GM23248 (cell line): ENCODE results near the gene DDAH1. TPM values are rescaled to one million over a fixed set of nuclear protein-coding genes. Genes with fewer than 3 reads are reported as not detected.

Experiments
- DNase-seq: peaks from one replicate; pipeline ENCODE4 v3.0.0-alpha.2; 2015
- H2AFZ ChIP-seq: fragments of 200-600 bp; sonication (generic); 2 replicates; pipeline ENCODE4 v1.6.1; 2016; ENCODE audit warnings: antibody characterized with exemption
- H3F3A ChIP-seq: fragments of 200-600 bp; sonication (generic); 2 replicates; pipeline ENCODE4 v1.6.1; 2016; ENCODE audit warnings: mild to moderate bottlenecking, antibody characterized with exemption, mixed run types; ENCODE audit not compliant: insufficient read depth
- H3K27ac ChIP-seq: fragments of 200-600 bp; sonication (generic); 2 replicates; pipeline ENCODE4 v1.5.1; 2016; ENCODE audit warnings: mild to moderate bottlenecking
- H3K27me3 ChIP-seq: fragments of 200-600 bp; sonication (generic); replicated peaks from 2 replicates; pipeline ENCODE4 v1.6.1; 2016; ENCODE audit warnings: mild to moderate bottlenecking; ENCODE audit not compliant: insufficient read depth
- H3K36me3 ChIP-seq: fragments of 200-600 bp; sonication (generic); 2 replicates; pipeline ENCODE4 v1.6.1; 2016; ENCODE audit warnings: low read depth, mild to moderate bottlenecking
- H3K4me1 ChIP-seq: fragments of 200-600 bp; sonication (generic); 2 replicates; pipeline ENCODE4 v1.6.1; 2016; ENCODE audit warnings: mild to moderate bottlenecking; ENCODE audit not compliant: insufficient read depth
- H3K4me2 ChIP-seq: fragments of 200-600 bp; sonication (generic); one replicate; pipeline ENCODE4 v1.6.1; 2016; ENCODE audit warnings: mild to moderate bottlenecking; ENCODE audit not compliant: unreplicated experiment
- H3K4me3 ChIP-seq: fragments of 200-600 bp; sonication (generic); 2 replicates; pipeline ENCODE4 v1.5.1; 2016; ENCODE audit warnings: mild to moderate bottlenecking
- H3K79me2 ChIP-seq: fragments of 200-600 bp; sonication (generic); 2 replicates; pipeline ENCODE4 v1.6.1; 2016; ENCODE audit warnings: mild to moderate bottlenecking; ENCODE audit not compliant: insufficient read depth
- H3K9ac ChIP-seq: fragments of 200-600 bp; sonication (generic); 2 replicates; pipeline ENCODE4 v1.6.1; 2016; ENCODE audit warnings: mild to moderate bottlenecking
- H3K9me2 ChIP-seq: fragments of 200-600 bp; sonication (generic); 2 replicates; pipeline ENCODE4 v1.6.1; 2016; ENCODE audit warnings: mixed run types, mild to moderate bottlenecking, moderate library complexity; ENCODE audit not compliant: insufficient read depth
- H3K9me3 ChIP-seq: fragments of 200-600 bp; sonication (generic); one replicate; pipeline ENCODE4 v1.6.1; 2017; ENCODE audit warnings: low read depth
- H4K20me1 ChIP-seq: fragments of 200-600 bp; sonication (generic); 2 replicates; pipeline ENCODE4 v1.6.0; 2016; ENCODE audit not compliant: insufficient read depth
- EZH2 ChIP-seq: fragments of 200-600 bp; sonication (generic); IDR thresholded peaks from 2 replicates; pipeline ENCODE4 v1.6.1; 2018; ENCODE audit warnings: antibody characterized with exemption, mild to moderate bottlenecking; ENCODE audit not compliant: insufficient read depth, poor library complexity, severe bottlenecking
- EZH2phosphoT487 ChIP-seq: fragments of 200-600 bp; sonication (generic); IDR thresholded peaks from 2 replicates; pipeline ENCODE4 v1.6.1; 2018; ENCODE audit warnings: antibody characterized with exemption, moderate library complexity, mild to moderate bottlenecking, low read depth; ENCODE audit not compliant: insufficient read depth
- WGBS, 2 experiments: methylation state at CpG; one replicate each; pipeline ENCODE4 v1.1.6; 2015 to 2017; ENCODE audit warnings: low lambda C conversion rate in 2 of 2, low coverage in 1 of 2; ENCODE audit errors: missing lambda C conversion rate in 2 of 2; 5-methylcytosine and 5-hydroxymethylcytosine counted together
- in situ Hi-C: fragments of 300-500 bp; cut with MboI; formaldehyde crosslinking; loops from 2 replicates; pipeline ENCODE4 v1.15.0; 2020
- polyA plus RNA-seq: library from polyadenylated mRNA; unstranded; fragments of >200 nt; fragmentation: Nextera tagmentation; extraction: Ambion mirVana; gene quantifications from 2 replicates; pipeline ENCODE4 v1.2.1, GENCODE V29; 2016
- total RNA-seq: library from RNA; depleted of rRNA; stranded (reverse); fragments of >200 nt; shearing (Covaris generic); gene quantifications from 2 replicates; pipeline ENCODE4 v1.2.3, GENCODE V29; 2014

DDAH1 gene
- total and polyA plus RNA-seq, 2 experiments from 2014 or later: 168 to 238 TPM

DNA sequence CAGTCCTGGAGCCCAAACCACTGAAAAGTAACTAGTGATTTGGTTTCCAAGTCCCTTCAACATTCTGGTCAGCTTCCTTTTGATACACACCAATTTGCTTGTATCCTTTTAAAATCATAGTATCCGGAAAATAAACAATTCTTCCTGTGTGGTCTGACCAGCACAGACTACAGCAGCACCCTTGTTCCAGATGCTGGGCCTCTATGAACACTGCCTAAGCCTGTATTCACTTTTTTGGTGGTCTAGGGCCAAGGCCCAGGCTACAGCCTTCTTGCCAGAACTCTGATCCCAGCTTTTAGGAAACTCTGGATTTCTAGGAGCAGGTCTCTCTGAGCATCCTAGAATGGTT, 801 bp upstream of the DDAH1 start:
- in situ Hi-C loops: loop anchor here (10.0 kb wide), 1 partner anchor 151 kb away; no protein-coding TSS in a partner anchor
- Histone ChIP-seq H4K20me1 (no peaks in the 10 kb centered on the region), H3K27me3 (no peaks in the 10 kb centered on the region), H3K4me1 (peaks cover 35% of the 10 kb centered on the region), H3K9me3 (no peaks in the 10 kb centered on the region), H3K79me2 (peaks cover 79% of the 10 kb centered on the region), H3K9me2 (no peaks in the 10 kb centered on the region), H3K4me3 (peak overlapping the region; percentile 83), H3K36me3 (peaks cover 5% of the 10 kb centered on the region; the same call in 1 of the 2 replicates), H3K9ac (peak overlapping the region; percentile 90), H3K4me2 (peak overlapping the region; percentile 89), H3F3A (peaks cover 84% of the 10 kb centered on the region), H2AFZ (no peak overlapping the region), H3K27ac (peak overlapping the region; percentile 83)
- WGBS, 2 experiments: 3 to 4% methylated on average over 1 of the region's 1 CpG
- peak; percentile 61 for DNase-seq
- TF ChIP-seq EZH2phosphoT487: no peak
- TF ChIP-seq EZH2: no peak

GRCh38 chr1:85464497-85465098, 361 bp downstream of the DDAH1 start:
- Histone ChIP-seq H3K27ac (peak overlapping the region; percentile 83), H3F3A (peaks cover 84% of the 10 kb centered on the region), H4K20me1 (no peaks in the 10 kb centered on the region), H2AFZ (peak overlapping the region; percentile 35; the same call in 1 of the 2 replicates), H3K4me1 (peaks cover 47% of the 10 kb centered on the region), H3K27me3 (no peaks in the 10 kb centered on the region), H3K4me3 (peak overlapping the region; percentile 83), H3K9me2 (no peaks in the 10 kb centered on the region), H3K79me2 (peaks cover 81% of the 10 kb centered on the region), H3K9ac (peak overlapping the region; percentile 90), H3K36me3 (peaks cover 5% of the 10 kb centered on the region), H3K4me2 (peak overlapping the region; percentile 89), H3K9me3 (no peaks in the 10 kb centered on the region)
- peak; percentile 90 for DNase-seq
- 1 to 3% methylated on average over 56 to 60 of the region's 72 CpGs for WGBS, 2 experiments
- TF ChIP-seq EZH2 (no peak), EZH2phosphoT487 (no peak)
- in situ Hi-C loops: loop anchor here (10.0 kb wide), 1 partner anchor 150 kb away; no protein-coding TSS in a partner anchor

DNA sequence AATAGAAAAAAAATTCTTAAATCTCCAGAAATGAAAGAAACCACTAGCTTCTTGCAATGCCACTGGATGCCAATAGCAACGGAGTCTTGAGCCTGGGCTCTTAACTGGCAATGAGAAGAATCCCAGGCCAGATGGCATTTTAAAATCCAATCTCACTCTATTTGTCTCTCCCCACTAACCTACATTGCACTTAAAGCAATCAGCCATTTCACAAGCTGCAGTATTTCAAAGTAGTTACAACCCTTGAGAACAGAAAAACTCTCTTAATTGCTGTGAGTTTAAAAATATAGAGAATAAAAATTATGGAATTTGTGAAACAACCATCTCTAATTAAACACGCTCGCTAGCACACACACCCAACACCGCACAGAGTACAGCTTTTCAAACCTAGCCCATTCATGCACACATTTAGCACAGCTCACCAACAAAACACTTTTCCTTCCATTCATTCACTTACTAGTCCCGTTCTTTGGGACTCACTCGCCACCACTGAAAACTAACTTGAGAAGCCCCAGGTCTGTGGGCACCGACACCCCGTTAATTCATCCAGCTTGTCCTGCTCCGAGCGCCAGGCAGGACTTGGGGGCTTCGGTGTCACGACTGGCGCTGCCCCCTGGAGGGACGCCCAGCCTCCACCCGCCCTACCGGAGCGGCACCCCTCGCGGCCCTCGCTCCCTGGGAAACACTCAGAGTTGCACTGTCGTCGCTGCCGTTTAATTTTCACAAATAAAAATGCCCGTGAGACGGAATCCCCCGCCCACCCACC, 1.0 kb downstream of the DDAH1 start:
- WGBS, 2 experiments: 1% methylated on average over 21 to 25 of the region's 26 CpGs
- Histone ChIP-seq H3K79me2 (peaks cover 81% of the 10 kb centered on the region), H3K9me2 (no peaks in the 10 kb centered on the region), H2AFZ (peak overlapping the region; percentile 35; the same call in 1 of the 2 replicates), H3K36me3 (peaks cover 8% of the 10 kb centered on the region), H3K27ac (peak overlapping the region; percentile 83), H3F3A (peaks cover 84% of the 10 kb centered on the region), H3K27me3 (no peaks in the 10 kb centered on the region), H4K20me1 (no peaks in the 10 kb centered on the region), H3K4me1 (peaks cover 53% of the 10 kb centered on the region), H3K9ac (peak overlapping the region; percentile 90), H3K4me2 (peak overlapping the region; percentile 89), H3K9me3 (no peaks in the 10 kb centered on the region), H3K4me3 (peak overlapping the region; percentile 83)
- TF ChIP-seq EZH2phosphoT487: no peak
- no peak for TF ChIP-seq EZH2
- DNase-seq: peak; percentile 66
- in situ Hi-C loops: loop anchor here (10.0 kb wide), 1 partner anchor 149 kb away; no protein-coding TSS in a partner anchor

GRCh38 chr1:85462931-85463649, 1.9 kb downstream of the DDAH1 start:
- Histone ChIP-seq H3K27ac (peak overlapping the region; percentile 83), H3K9me3 (no peaks in the 10 kb centered on the region), H3K27me3 (no peaks in the 10 kb centered on the region), H3K36me3 (peaks cover 9% of the 10 kb centered on the region), H4K20me1 (no peaks in the 10 kb centered on the region), H2AFZ (no peak overlapping the region), H3K9ac (peak overlapping the region; percentile 90), H3K4me3 (peak overlapping the region; percentile 83), H3F3A (peaks cover 88% of the 10 kb centered on the region), H3K79me2 (peaks cover 86% of the 10 kb centered on the region), H3K4me1 (peaks cover 58% of the 10 kb centered on the region), H3K4me2 (peak overlapping the region; percentile 89), H3K9me2 (no peaks in the 10 kb centered on the region)
- DNase-seq: peak; percentile 38
- no peak for TF ChIP-seq EZH2phosphoT487
- TF ChIP-seq EZH2: no peak
- in situ Hi-C loops: loop anchor here (10.0 kb wide), 1 partner anchor 148 kb away; no protein-coding TSS in a partner anchor
- 84 to 89% methylated on average over 4 of the region's 4 CpGs for WGBS, 2 experiments
